GM04504 (cell line): ENCODE measurements around the gene ZNF417.
"Not testable (repeated sequence)": the region's sequence is repeated elsewhere in the genome, so short reads cannot be mapped to it uniquely, and the experiment has no call there.

Experiments used
- DNase-seq: peaks from one replicate; pipeline ENCODE4 v3.0.0-alpha.2; 2012; ENCODE audit warnings: low read depth

ZNF417 gene

DNA sequence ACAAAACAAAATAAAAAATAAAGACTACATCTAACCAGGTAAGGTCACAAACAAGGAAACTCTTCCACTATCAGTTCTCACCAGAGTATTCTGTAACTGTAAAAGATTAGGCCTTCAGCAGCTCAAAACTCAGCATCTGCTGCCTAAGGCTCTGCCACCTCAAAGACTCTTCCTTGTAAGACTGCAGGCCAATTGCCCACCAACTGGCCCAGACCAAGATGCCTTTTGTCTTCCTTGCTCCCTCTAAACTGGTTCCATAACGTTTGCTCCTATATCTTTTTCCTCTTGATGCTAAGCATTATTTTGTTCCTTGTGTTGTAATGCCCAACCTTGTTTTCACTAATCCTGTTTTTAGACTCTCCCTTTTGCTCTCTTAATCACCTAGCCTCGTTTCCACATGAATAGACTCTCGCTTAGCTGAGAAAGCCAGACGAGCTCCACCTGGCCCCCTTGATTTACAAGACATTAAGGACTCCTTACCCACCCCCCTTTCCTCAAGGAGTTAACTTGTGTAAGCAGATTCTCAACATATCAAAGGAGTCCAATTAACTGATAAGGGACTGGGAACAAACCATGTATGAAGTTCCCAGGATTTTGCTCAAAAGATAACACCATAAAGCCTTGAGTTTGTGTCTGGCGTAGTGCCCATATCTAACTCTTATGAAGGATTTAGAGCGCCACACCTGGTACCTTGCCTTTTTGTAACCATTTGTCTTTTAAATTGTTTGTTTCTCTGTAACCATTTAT, 29.0 kb downstream of the ZNF417 start:
- no peak for DNase-seq

GRCh38 chr19:57886046-57886445, 30.3 kb downstream of the ZNF417 start:
- no peak for DNase-seq

DNA sequence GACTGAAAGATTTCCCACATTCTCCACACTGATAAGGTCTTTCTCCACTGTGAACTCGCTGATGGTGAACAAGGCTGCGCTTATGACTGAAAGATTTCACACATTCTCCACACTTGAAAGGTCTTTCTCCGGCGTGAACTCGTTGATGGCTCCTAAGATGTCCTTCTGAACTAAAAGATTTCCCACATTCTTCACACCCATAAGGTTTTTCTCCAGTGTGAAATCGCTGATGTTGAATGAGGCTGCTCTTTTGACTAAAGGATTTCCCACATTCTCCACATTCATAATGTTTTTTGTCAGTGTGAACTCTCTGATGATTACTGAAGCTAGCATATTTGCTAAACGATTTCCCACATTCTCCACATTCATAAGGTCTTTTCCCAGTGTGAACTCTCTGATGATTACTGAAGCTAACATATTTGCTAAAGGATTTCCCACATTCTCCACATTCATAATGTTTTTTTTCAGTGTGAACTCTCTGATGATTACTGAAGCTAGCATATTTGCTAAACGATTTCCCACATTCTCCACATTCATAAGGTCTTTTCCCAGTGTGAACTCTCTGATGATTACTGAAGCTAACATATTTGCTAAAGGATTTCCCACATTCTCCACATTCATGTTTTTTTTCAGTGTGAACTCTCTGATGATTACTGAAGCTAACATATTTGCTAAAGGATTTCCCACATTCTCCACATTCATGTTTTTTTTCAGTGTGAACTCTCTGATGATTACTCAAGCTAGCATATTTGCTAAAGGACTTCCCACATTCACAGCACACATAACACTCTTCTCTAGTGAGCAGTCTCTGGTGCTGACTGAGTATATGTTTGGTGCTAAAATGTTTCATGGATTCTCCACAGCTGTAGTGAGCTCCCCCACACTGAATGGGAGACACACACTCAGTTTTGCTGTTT, 42.3 kb downstream of the ZNF417 start:
- DNase-seq: not testable (repeated sequence)

GRCh38 chr19:57872450-57872849, 43.9 kb downstream of the ZNF417 start:
- no peak for DNase-seq

DNA sequence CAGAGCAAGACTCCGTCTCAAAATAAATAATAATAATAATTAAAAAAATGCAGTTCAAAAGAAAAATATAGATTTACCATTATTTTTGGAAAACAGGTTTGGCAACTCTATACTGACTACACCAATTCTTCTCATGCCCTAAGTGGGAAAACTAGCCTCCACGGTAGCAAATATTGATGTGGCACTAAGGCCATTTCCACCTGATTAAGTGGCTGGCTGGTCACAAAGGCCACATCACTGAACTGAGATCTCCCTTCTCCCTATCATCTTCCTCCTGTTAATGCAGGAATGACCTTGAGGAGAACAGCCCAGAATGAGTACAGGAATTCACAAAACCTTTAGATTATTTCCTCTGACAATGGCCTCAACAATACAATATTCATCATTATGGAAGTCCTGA, 46.2 kb downstream of the ZNF417 start:
- no peak for DNase-seq

- not testable (repeated sequence) for DNase-seq
Observed at GRCh38 chr19:57869655-57870054, 46.7 kb downstream of the ZNF417 start.

GRCh38 chr19:57867868-57868492, 48.4 kb downstream of the ZNF417 start:
- DNase-seq: no peak
